Esophagus muscularis mucosa (tissue), 4 donors: ENCODE results near the gene TRAP1. TPM values are rescaled to one million over a fixed set of nuclear protein-coding genes. Genes with fewer than 3 reads are reported as not detected.

Source experiments
- DNase-seq: peaks from one replicate; pipeline ENCODE4 v3.0.0-alpha.2; 2017; ENCODE audit errors: extremely low spot score
- H3K27ac ChIP-seq, 4 donors: fragments of 200-600 bp; sonication (generic); replicated peaks in 1 of 4; 1 replicate in 3 of 4; 2 replicates in 1 of 4; pipeline ENCODE4 v1.5.1; 2016 to 2019; ENCODE audit warnings: mild to moderate bottlenecking in 1 of 4
- H3K27me3 ChIP-seq, 4 donors: fragments of 200-600 bp; sonication (generic); one replicate each; pipeline versions ENCODE4 v1.5.1 to v1.6.0; 2016 to 2019
- H3K36me3 ChIP-seq, 4 donors: fragments of 200-600 bp; sonication (generic); one replicate each; pipeline ENCODE4 v1.5.1; 2016 to 2019
- H3K4me1 ChIP-seq, 4 donors: fragments of 200-600 bp; sonication (generic); one replicate each; pipeline ENCODE4 v1.5.1; 2016 to 2019
- H3K4me3 ChIP-seq, 4 donors: fragments of 200-600 bp; sonication (generic); 1 replicate in 2 of 4; 2 replicates in 2 of 4; pipeline ENCODE4 v1.5.1; 2016 to 2019; ENCODE audit warnings: mild to moderate bottlenecking in 4 of 4, moderate library complexity in 1 of 4
- H3K9me3 ChIP-seq, 4 donors: fragments of 200-600 bp; sonication (generic); 1 replicate in 3 of 4; 2 replicates in 1 of 4; pipeline ENCODE4 v1.5.1; 2016 to 2019
- CTCF ChIP-seq, 3 experiments: fragments of 200-600 bp in 2 of 3; fragments of 450-650 bp in 1 of 3; sonication (generic) in 2 of 3; IDR thresholded peaks; one replicate each; pipeline ENCODE4 v1.5.1; 2017 to 2019; ENCODE audit warnings: antibody characterized with exemption in 3 of 3, mild to moderate bottlenecking in 2 of 3, moderate library complexity in 1 of 3
- EP300 ChIP-seq: sonication (generic); formaldehyde crosslinking; IDR thresholded peaks from one replicate; pipeline ENCODE4 v1.6.1; 2017; ENCODE audit warnings: antibody characterized with exemption
- POLR2A ChIP-seq: fragments of 450-650 bp; IDR thresholded peaks from one replicate; pipeline ENCODE4 v1.6.1; 2017; ENCODE audit warnings: antibody characterized with exemption, moderate library complexity, mild to moderate bottlenecking, low read depth
- POLR2AphosphoS5 ChIP-seq, 2 donors: sonication (generic); formaldehyde crosslinking; IDR thresholded peaks; one replicate each; pipeline ENCODE4 v1.6.1; 2017; ENCODE audit warnings: antibody characterized with exemption in 2 of 2
- WGBS: methylation state at CpG from one replicate; pipeline ENCODE4 v1.1.5; 2018; 5-methylcytosine and 5-hydroxymethylcytosine counted together
- intact Hi-C: fragments of 100-400 bp; cut with DNase I; formaldehyde crosslinking; loops from one replicate; pipeline ENCODE4 v1.15.1; 2023
- total RNA-seq, 4 donors: library from RNA; depleted of rRNA; stranded (reverse); fragments of >200 nt; gene quantifications; one replicate each; pipeline versions ENCODE4 v1.1.0 to v1.2.1, GENCODE V29; 2016

TRAP1 gene
- total RNA-seq, 4 donors from 2014 or later, result 43.6 to 63.7 (median 46.8) TPM

GRCh38 chr16:3754772-3755171, 37.4 kb upstream of the TRAP1 start:
- Histone ChIP-seq H3K4me1 (peaks cover 16 to 44% (median 40%) of the 10 kb centered on the region in 4 donors), H3K36me3 (peaks cover 23 to 80% (median 50%) of the 10 kb centered on the region in 4 donors), H3K27me3 (no peaks in the 10 kb centered on the region), H3K4me3 (no peak overlapping the region), H3K27ac (peak overlapping the region; percentile 9 to 40 (median 19)), H3K9me3 (no peaks in the 10 kb centered on the region)
- intact Hi-C loops, result no loop called here
- no peak for DNase-seq
- WGBS, result 77% methylated on average over 5 of the region's 5 CpGs
- no peak for TF ChIP-seq CTCF (IDR thresholded peaks at IDR 0.05)
- TF ChIP-seq POLR2AphosphoS5 (IDR thresholded peaks at IDR 0.05), result no peak
- no peak for TF ChIP-seq POLR2A
- TF ChIP-seq EP300, result no peak

- no peak for DNase-seq
- TF ChIP-seq POLR2AphosphoS5 (IDR thresholded peaks at IDR 0.05), result peak in 1 of 2 donors; percentile 15
- TF ChIP-seq POLR2A, result no peak
Measured at GRCh38 chr16:3754081-3754703, 36.9 kb upstream of the TRAP1 start.

GRCh38 chr16:3752984-3753383, 35.7 kb upstream of the TRAP1 start:
- H3K27ac ChIP-seq, result no peak overlapping the region
- H3K4me1 ChIP-seq, result peaks cover 16 to 34% (median 27%) of the 10 kb centered on the region in 4 donors
- H3K36me3 ChIP-seq, result peaks cover 22 to 85% (median 53%) of the 10 kb centered on the region in 4 donors
- intact Hi-C loops, result no loop called here
- no peak for DNase-seq
- 89% methylated on average over 11 of the region's 15 CpGs for WGBS
- no peaks in the 10 kb centered on the region for H3K9me3 ChIP-seq
- no peaks in the 10 kb centered on the region for H3K27me3 ChIP-seq
- TF ChIP-seq EP300, result no peak
- TF ChIP-seq POLR2AphosphoS5 (IDR thresholded peaks at IDR 0.05), result no peak
- no peak overlapping the region for H3K4me3 ChIP-seq

More at GRCh38 chr16:3754081-3754703, 36.9 kb upstream of the TRAP1 start:
- peaks cover 23 to 84% (median 51%) of the 10 kb centered on the region in 4 donors for H3K36me3 ChIP-seq
- peaks cover 16 to 38% (median 35%) of the 10 kb centered on the region in 4 donors for H3K4me1 ChIP-seq
- H3K27me3 ChIP-seq, result no peaks in the 10 kb centered on the region
- intact Hi-C loops, result no loop called here
- H3K9me3 ChIP-seq, result no peaks in the 10 kb centered on the region
- H3K27ac ChIP-seq, result peak overlapping the region; percentile 41 to 68 (median 60)
- 45% methylated on average over 3 of the region's 4 CpGs for WGBS
- H3K4me3 ChIP-seq, result no peak overlapping the region

- intact Hi-C loops, result no loop called here
- H3K36me3 ChIP-seq, result peaks cover 11 to 84% (median 53%) of the 10 kb centered on the region in 4 donors
- no peaks in the 10 kb centered on the region for H3K9me3 ChIP-seq
- WGBS, result 86% methylated on average over 8 of the region's 8 CpGs
- H3K4me3 ChIP-seq, result no peak overlapping the region
- H3K27ac ChIP-seq, result no peak overlapping the region
- no peak for DNase-seq
- H3K4me1 ChIP-seq, result peaks cover 16 to 35% (median 27%) of the 10 kb centered on the region in 4 donors
- TF ChIP-seq POLR2A (no peak), POLR2AphosphoS5 (IDR thresholded peaks at IDR 0.05) (no peak), EP300 (no peak)
- no peaks in the 10 kb centered on the region for H3K27me3 ChIP-seq
Measured at GRCh38 chr16:3751878-3752277, 34.6 kb upstream of the TRAP1 start.

GRCh38 chr16:3748307-3748706, 31.0 kb upstream of the TRAP1 start:
- Histone ChIP-seq H3K4me1 (peaks cover 0 to 26% (median 22%) of the 10 kb centered on the region in 4 donors), H3K9me3 (no peaks in the 10 kb centered on the region), H3K4me3 (no peak overlapping the region), H3K27me3 (no peaks in the 10 kb centered on the region), H3K27ac (no peak overlapping the region), H3K36me3 (peaks cover 15 to 91% (median 74%) of the 10 kb centered on the region in 4 donors)
- WGBS, result 73% methylated on average over 5 of the region's 5 CpGs
- no peak for TF ChIP-seq CTCF (IDR thresholded peaks at IDR 0.05)
- no peak for TF ChIP-seq POLR2AphosphoS5 (IDR thresholded peaks at IDR 0.05)
- no peak for TF ChIP-seq EP300
- TF ChIP-seq POLR2A, result no peak
- intact Hi-C loops, result no loop called here
- DNase-seq, result no peak

- Histone ChIP-seq H3K36me3 (peaks cover 35 to 99% (median 87%) of the 10 kb centered on the region in 4 donors), H3K9me3 (no peaks in the 10 kb centered on the region), H3K27me3 (no peaks in the 10 kb centered on the region), H3K4me3 (no peak overlapping the region), H3K4me1 (peaks cover 0 to 19% (median 15%) of the 10 kb centered on the region in 4 donors), H3K27ac (peak overlapping the region in 3 of 4 donors; percentile 25 to 55 (median 42))
- intact Hi-C loops, result no loop called here
- TF ChIP-seq CTCF (IDR thresholded peaks at IDR 0.05) (no peak), POLR2A (no peak), EP300 (no peak), POLR2AphosphoS5 (IDR thresholded peaks at IDR 0.05) (peak in 1 of 2 donors; percentile 37)
- 69% methylated on average over 13 of the region's 13 CpGs for WGBS
- no peak for DNase-seq
Measured at GRCh38 chr16:3745751-3746355, 28.5 kb upstream of the TRAP1 start.
